ENCODE results near the gene USHBP1.

- TF ChIP-seq CTCF (conservative IDR thresholded peaks at IDR 0.05; ENCODE audit: low read depth, low read length) (no peak), ELK1 (IDR thresholded peaks at IDR 0.05; ENCODE audit: borderline replicate concordance, low read depth, low read length) (no peak), POLR2A (IDR thresholded peaks at IDR 0.05; ENCODE audit: low read depth, low read length) (no peak), CHD1 (IDR thresholded peaks at IDR 0.05; ENCODE audit: low read depth, low read length) (no peak), RCOR1 (IDR thresholded peaks at IDR 0.05; ENCODE audit: insufficient replicate concordance, low read length) (no peak), BHLHE40 (IDR thresholded peaks at IDR 0.05; ENCODE audit: low read depth, low read length) (no peak), NFE2L2 (IDR thresholded peaks at IDR 0.05; ENCODE audit: low read depth, low read length) (no peak), FOS (IDR thresholded peaks at IDR 0.05; ENCODE audit: low read depth, low read length) (no peak), CEBPB (IDR thresholded peaks at IDR 0.05; ENCODE audit: low read depth, low read length) (no peak), MXI1 (IDR thresholded peaks at IDR 0.05; ENCODE audit: borderline replicate concordance, low read depth, low read length) (no peak), RFX5 (IDR thresholded peaks at IDR 0.05; ENCODE audit: low read depth, low read length) (no peak), SMC3 (IDR thresholded peaks at IDR 0.05; ENCODE audit: low read depth, low read length) (no peak)
- TF ChIP-seq, protein P1, sequence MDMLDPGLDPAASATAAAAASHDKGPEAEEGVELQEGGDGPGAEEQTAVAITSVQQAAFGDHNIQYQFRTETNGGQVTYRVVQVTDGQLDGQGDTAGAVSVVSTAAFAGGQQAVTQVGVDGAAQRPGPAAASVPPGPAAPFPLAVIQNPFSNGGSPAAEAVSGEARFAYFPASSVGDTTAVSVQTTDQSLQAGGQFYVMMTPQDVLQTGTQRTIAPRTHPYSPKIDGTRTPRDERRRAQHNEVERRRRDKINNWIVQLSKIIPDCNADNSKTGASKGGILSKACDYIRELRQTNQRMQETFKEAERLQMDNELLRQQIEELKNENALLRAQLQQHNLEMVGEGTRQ (IDR thresholded peaks at IDR 0.05; ENCODE audit: low read depth, low read length): no peak
Observed at GRCh38 chr19:17293605-17294004, 29.1 kb upstream of the USHBP1 start.
